Mucosa of descending colon (tissue), 3 donors: ENCODE results near the gene ARHGEF11. TPM values are rescaled to one million over a fixed set of nuclear protein-coding genes. Genes with fewer than 3 reads are reported as not detected.

Experiments used
- ATAC-seq: fragments of 200-7000 bp; cut with Tn5 transposase; one replicate; pipeline ENCODE4 v1.9.1; 2020; ENCODE audit warnings: mild to moderate bottlenecking, moderate library complexity
- DNase-seq, 3 donors: peaks; one replicate each; pipeline ENCODE4 v3.0.0-alpha.2; 2020
- H3K36me3 ChIP-seq: fragments of 200-600 bp; one replicate; pipeline ENCODE4 v1.8.0; 2021; ENCODE audit warnings: low read depth, mild to moderate bottlenecking
- H3K4me1 ChIP-seq: fragments of 200-600 bp; one replicate; pipeline ENCODE4 v1.8.0; 2021; ENCODE audit warnings: low read depth, mild to moderate bottlenecking
- H3K4me3 ChIP-seq: fragments of 200-600 bp; one replicate; pipeline ENCODE4 v1.8.0; 2021; ENCODE audit warnings: mild to moderate bottlenecking
- H3K9me3 ChIP-seq: fragments of 200-600 bp; one replicate; pipeline ENCODE4 v1.8.0; 2021; ENCODE audit warnings: mild to moderate bottlenecking
- intact Hi-C, 2 donors: fragments of 100-400 bp; cut with DNase I in 1 of 2; cut with micrococcal nuclease in 1 of 2; formaldehyde crosslinking; loops; one replicate each; pipeline versions ENCODE4 v1.11.0 to v1.11.1; 2022; cut with DNase I, micrococcal nuclease
- total RNA-seq, 3 donors: library from RNA; stranded (reverse); fragmentation: NEBNext Ultra II Directional in 2 of 3; extraction: Animal tissue kit (Norgen Biotek cat#: 25700) in 2 of 3; gene quantifications; one replicate each; pipeline versions ENCODE4 v1.2.1 to v1.2.4, GENCODE V29; 2021 to 2023
- TF ChIP-seq, protein P1 (sequence below): fragments of 200-600 bp; IDR thresholded peaks from one replicate; pipeline ENCODE4 v1.8.0; 2022; ENCODE audit warnings: antibody characterized with exemption, mild to moderate bottlenecking
- donor health status: DM: no; HTN: no; CAD: no; lungs with moderate emphysema.
- donor health status: DM: no; HTN: no; CAD: no.
- donor health status: DM: no; HTN: yes; CAD: no.

ARHGEF11 gene
- total RNA-seq, 3 donors from 2014 or later = 47.7 to 75.1 (median 60.0) TPM

DNA sequence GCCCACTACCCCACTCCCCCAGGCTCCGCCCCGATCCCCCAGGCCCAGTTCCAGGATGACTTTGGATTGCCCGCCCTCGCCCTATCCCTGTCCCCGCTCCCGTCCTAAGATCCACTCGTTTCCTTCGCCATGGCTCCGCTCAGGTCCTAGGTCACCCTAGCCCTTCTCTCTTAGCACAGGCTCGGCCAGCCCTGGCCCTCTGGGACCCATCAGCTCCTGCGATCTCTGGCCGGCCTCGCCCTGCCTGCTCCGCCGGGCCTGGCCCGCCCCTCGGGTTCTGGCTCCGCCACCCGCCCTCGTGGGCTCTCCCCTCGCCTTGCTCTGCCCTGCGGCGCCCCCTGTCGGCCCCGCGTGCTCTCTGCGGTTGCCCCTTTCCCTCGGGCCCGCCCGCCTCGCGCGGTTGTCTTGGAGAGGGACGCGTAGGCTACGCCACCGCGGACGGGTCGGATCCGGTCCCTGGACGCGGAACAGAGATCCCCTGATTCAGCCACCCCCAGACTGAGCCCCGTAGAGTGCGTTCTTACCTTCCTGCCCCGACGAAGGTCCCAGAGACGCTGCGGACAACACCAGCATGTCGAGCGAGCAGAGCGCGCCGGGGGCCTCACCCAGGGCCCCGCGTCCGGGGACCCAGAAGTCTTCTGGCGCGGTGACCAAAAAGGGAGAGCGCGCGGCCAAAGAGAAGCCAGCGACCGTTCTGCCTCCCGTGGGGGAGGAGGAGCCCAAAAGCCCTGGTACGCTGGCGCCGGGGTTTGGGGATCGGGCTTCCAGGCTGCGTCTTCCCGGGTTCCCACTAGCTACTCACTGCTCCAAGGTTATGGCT, 125.1 kb downstream of the ARHGEF11 start, which contains the start of gene LRRC71:
Gene LRRC71 (plus strand): TSS at position 400 of the 820 bp plus-strand sequence. CDS start 172 bp downstream, at position 572.
- intact Hi-C loops = no loop called here
- TF ChIP-seq, protein P1, sequence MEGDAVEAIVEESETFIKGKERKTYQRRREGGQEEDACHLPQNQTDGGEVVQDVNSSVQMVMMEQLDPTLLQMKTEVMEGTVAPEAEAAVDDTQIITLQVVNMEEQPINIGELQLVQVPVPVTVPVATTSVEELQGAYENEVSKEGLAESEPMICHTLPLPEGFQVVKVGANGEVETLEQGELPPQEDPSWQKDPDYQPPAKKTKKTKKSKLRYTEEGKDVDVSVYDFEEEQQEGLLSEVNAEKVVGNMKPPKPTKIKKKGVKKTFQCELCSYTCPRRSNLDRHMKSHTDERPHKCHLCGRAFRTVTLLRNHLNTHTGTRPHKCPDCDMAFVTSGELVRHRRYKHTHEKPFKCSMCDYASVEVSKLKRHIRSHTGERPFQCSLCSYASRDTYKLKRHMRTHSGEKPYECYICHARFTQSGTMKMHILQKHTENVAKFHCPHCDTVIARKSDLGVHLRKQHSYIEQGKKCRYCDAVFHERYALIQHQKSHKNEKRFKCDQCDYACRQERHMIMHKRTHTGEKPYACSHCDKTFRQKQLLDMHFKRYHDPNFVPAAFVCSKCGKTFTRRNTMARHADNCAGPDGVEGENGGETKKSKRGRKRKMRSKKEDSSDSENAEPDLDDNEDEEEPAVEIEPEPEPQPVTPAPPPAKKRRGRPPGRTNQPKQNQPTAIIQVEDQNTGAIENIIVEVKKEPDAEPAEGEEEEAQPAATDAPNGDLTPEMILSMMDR = peak; percentile 77
- no peak within 1 kb of the TSS for H3K4me3 ChIP-seq
- ATAC-seq = peak; percentile 96
- H3K36me3 ChIP-seq = no peaks in the 10 kb centered on the region
- DNase-seq = peak; percentile 69 to 85 (median 80)
- H3K9me3 ChIP-seq = no peaks in the 10 kb centered on the region
- H3K4me1 ChIP-seq = peaks cover 15% of the 10 kb centered on the region

- Histone ChIP-seq H3K4me1 (no peaks in the 10 kb centered on the region), H3K36me3 (no peaks in the 10 kb centered on the region), H3K9me3 (no peaks in the 10 kb centered on the region), H3K4me3 (no peak overlapping the region)
- TF ChIP-seq, protein P1 = no peak
- ATAC-seq (no peak), DNase-seq (no peak)
- intact Hi-C loops = no loop called here
Observed at GRCh38 chr1:156914440-156914856, 131.1 kb downstream of the ARHGEF11 start.

- DNase-seq (peak in 1 of 3 donors; percentile 9), ATAC-seq (no peak)
- intact Hi-C loops = no loop called here
Observed at GRCh38 chr1:156913809-156914387, 131.6 kb downstream of the ARHGEF11 start.

GRCh38 chr1:156912861-156913808, 132.4 kb downstream of the ARHGEF11 start:
- no peaks in the 10 kb centered on the region for H3K9me3 ChIP-seq

More at GRCh38 chr1:156913809-156914387, 131.6 kb downstream of the ARHGEF11 start:
- no peaks in the 10 kb centered on the region for H3K9me3 ChIP-seq
- no peaks in the 10 kb centered on the region for H3K4me1 ChIP-seq
- no peak overlapping the region for H3K4me3 ChIP-seq
- TF ChIP-seq, protein P1 = no peak
- no peaks in the 10 kb centered on the region for H3K36me3 ChIP-seq

More at GRCh38 chr1:156912861-156913808, 132.4 kb downstream of the ARHGEF11 start:
- Histone ChIP-seq H3K36me3 (no peaks in the 10 kb centered on the region), H3K4me3 (no peak overlapping the region), H3K4me1 (peaks cover 7% of the 10 kb centered on the region)
- DNase-seq = peak in 2 of 3 donors; percentile 20 to 36
- TF ChIP-seq, protein P1 = no peak
- no peak for ATAC-seq
- intact Hi-C loops = no loop called here
